Smooth muscle cell (in vitro differentiated cells): Measurements from ENCODE around the gene GRM6. TPM values are rescaled to one million over a fixed set of nuclear protein-coding genes. Genes with fewer than 3 reads are reported as not detected.

Experiments used
- DNase-seq: peaks from one replicate; lab custom pipeline; 2025; ENCODE audit not compliant: unreplicated experiment; lab: John Stamatoyannopoulos, UW
- H2AFZ ChIP-seq: fragments of 200-600 bp; sonication (generic); 2 replicates; pipeline ENCODE4 v1.6.0; 2016; ENCODE audit warnings: antibody characterized with exemption, low read depth, mild to moderate bottlenecking
- H3F3A ChIP-seq: fragments of 200-600 bp; sonication (generic); 2 replicates; pipeline ENCODE4 v1.6.0; 2017; ENCODE audit warnings: antibody characterized with exemption, low read depth
- H3K27ac ChIP-seq: fragments of 200-600 bp; sonication (generic); 2 replicates; pipeline ENCODE4 v1.5.1; 2016; ENCODE audit warnings: low read depth, mild to moderate bottlenecking
- H3K27me3 ChIP-seq: fragments of 200-600 bp; sonication (generic); 2 replicates; pipeline ENCODE4 v1.6.1; 2016; ENCODE audit warnings: low read depth, mild to moderate bottlenecking
- H3K36me3 ChIP-seq: fragments of 200-600 bp; sonication (generic); 2 replicates; pipeline ENCODE4 v1.5.1; 2016; ENCODE audit warnings: low read depth
- H3K4me1 ChIP-seq: fragments of 200-600 bp; sonication (generic); 2 replicates; pipeline ENCODE4 v1.5.1; 2016; ENCODE audit warnings: low read depth
- H3K4me2 ChIP-seq: fragments of 200-600 bp; sonication (generic); 2 replicates; pipeline ENCODE4 v1.6.0; 2016; ENCODE audit warnings: mild to moderate bottlenecking
- H3K4me3 ChIP-seq: fragments of 200-600 bp; sonication (generic); 2 replicates; pipeline ENCODE4 v1.5.1; 2016; ENCODE audit warnings: mild to moderate bottlenecking
- H3K79me2 ChIP-seq: fragments of 200-600 bp; sonication (generic); 2 replicates; pipeline ENCODE4 v1.6.0; 2016; ENCODE audit warnings: low read depth, mild to moderate bottlenecking
- H3K9ac ChIP-seq: fragments of 200-600 bp; sonication (generic); 2 replicates; pipeline ENCODE4 v1.6.0; 2016; ENCODE audit warnings: low read depth
- H3K9me3 ChIP-seq: fragments of 200-600 bp; sonication (generic); replicated peaks from 2 replicates; pipeline ENCODE4 v1.5.1; 2016; ENCODE audit warnings: low read depth
- H4K20me1 ChIP-seq: fragments of 200-600 bp; sonication (generic); 2 replicates; pipeline ENCODE4 v1.6.0; 2016; ENCODE audit warnings: low read depth
- CTCF ChIP-seq: fragments of 200-600 bp; sonication (generic); IDR thresholded peaks from 2 replicates; pipeline ENCODE4 v1.5.1; 2017; ENCODE audit warnings: borderline replicate concordance, mild to moderate bottlenecking, antibody characterized with exemption; ENCODE audit not compliant: insufficient read depth, poor library complexity, severe bottlenecking
- WGBS: methylation state at CpG from one replicate; pipeline ENCODE4 v1.1.7; 2016; ENCODE audit warnings: low lambda C conversion rate; 5-methylcytosine and 5-hydroxymethylcytosine counted together
- polyA plus RNA-seq: library from polyadenylated mRNA; unstranded; fragments of >200 nt; fragmentation: Nextera tagmentation; extraction: Ambion mirVana; gene quantifications from 2 replicates; pipeline ENCODE4 v1.2.1, GENCODE V29; 2016
- total RNA-seq: library from RNA; depleted of rRNA; stranded (reverse); fragments of >200 nt; gene quantifications from 2 replicates; pipeline ENCODE4 v1.2.3, GENCODE V29; 2014

Gene GRM6
- total and polyA plus RNA-seq, 2 experiments from 2014 or later, result not detected

- H3K4me3 ChIP-seq, result no peak overlapping the region
- H3K4me2 ChIP-seq, result no peak overlapping the region
- no peaks in the 10 kb centered on the region for H3K36me3 ChIP-seq
- H3K27me3 ChIP-seq, result no peaks in the 10 kb centered on the region
- H3K9me3 ChIP-seq, result no peaks in the 10 kb centered on the region
- no peak overlapping the region for H3K27ac ChIP-seq
- no peaks in the 10 kb centered on the region for H3F3A ChIP-seq
- no peaks in the 10 kb centered on the region for H4K20me1 ChIP-seq
- no peak overlapping the region for H3K9ac ChIP-seq
- TF ChIP-seq CTCF, result no peak
- H3K79me2 ChIP-seq, result no peaks in the 10 kb centered on the region
- no peaks in the 10 kb centered on the region for H3K4me1 ChIP-seq
- WGBS, result 95% methylated on average over 43 of the region's 43 CpGs
- no peak for DNase-seq
- H2AFZ ChIP-seq, result no peak overlapping the region
These were observed 8.7 kb downstream of the GRM6 start for GRCh38 chr5:178986326-178986960.

- H3K27me3 ChIP-seq, result no peaks in the 10 kb centered on the region
- WGBS, result 90% methylated on average over 33 of the region's 37 CpGs
- no peak for DNase-seq
- no peaks in the 10 kb centered on the region for H4K20me1 ChIP-seq
- H3K4me3 ChIP-seq, result no peak overlapping the region
- no peaks in the 10 kb centered on the region for H3K36me3 ChIP-seq
- no peaks in the 10 kb centered on the region for H3F3A ChIP-seq
- TF ChIP-seq CTCF, result no peak
- H3K27ac ChIP-seq, result no peak overlapping the region
- H3K9me3 ChIP-seq, result peaks cover 4% of the 10 kb centered on the region
- H3K4me2 ChIP-seq, result no peak overlapping the region
- no peak overlapping the region for H2AFZ ChIP-seq
- no peaks in the 10 kb centered on the region for H3K4me1 ChIP-seq
- H3K79me2 ChIP-seq, result no peaks in the 10 kb centered on the region
- no peak overlapping the region for H3K9ac ChIP-seq
These were observed 10.7 kb downstream of the GRM6 start for GRCh38 chr5:178984145-178985072.

- no peaks in the 10 kb centered on the region for H3F3A ChIP-seq
- no peak for TF ChIP-seq CTCF
- no peaks in the 10 kb centered on the region for H3K27me3 ChIP-seq
- H3K4me3 ChIP-seq, result no peak overlapping the region
- no peaks in the 10 kb centered on the region for H3K79me2 ChIP-seq
- no peaks in the 10 kb centered on the region for H4K20me1 ChIP-seq
- no peak overlapping the region for H2AFZ ChIP-seq
- 84% methylated on average over 10 of the region's 10 CpGs for WGBS
- no peaks in the 10 kb centered on the region for H3K4me1 ChIP-seq
- DNase-seq, result no peak
- H3K9me3 ChIP-seq, result peaks cover 4% of the 10 kb centered on the region
- H3K27ac ChIP-seq, result no peak overlapping the region
- no peaks in the 10 kb centered on the region for H3K36me3 ChIP-seq
- no peak overlapping the region for H3K4me2 ChIP-seq
- H3K9ac ChIP-seq, result no peak overlapping the region
These were observed 11.4 kb downstream of the GRM6 start for GRCh38 chr5:178983728-178984127.
